Keratinocyte (primary cell): ENCODE results near the gene PER1.

ENCODE experiments used
- EZH2 ChIP-seq: IDR thresholded peaks from one replicate; pipeline ENCODE4 v1.6.1; 2012; ENCODE audit warnings: inconsistent platforms, mild to moderate bottlenecking, low read length, moderate library complexity
- TF ChIP-seq, protein P1 (sequence below), 3 experiments: IDR thresholded peaks in 1 of 3; conservative IDR thresholded peaks in 1 of 3; optimal IDR thresholded peaks in 1 of 3; 2 replicates in 2 of 3; 3 replicates in 1 of 3; pipeline versions ENCODE3 to v1.5.1; 2011; ENCODE audit warnings: low read length in 3 of 3, mild to moderate bottlenecking in 3 of 3, moderate library complexity in 2 of 3, control low read depth in 1 of 3, inconsistent platforms in 1 of 3; ENCODE audit not compliant: insufficient read depth in 2 of 3; ENCODE audit errors: extremely low read depth in 1 of 3

DNA sequence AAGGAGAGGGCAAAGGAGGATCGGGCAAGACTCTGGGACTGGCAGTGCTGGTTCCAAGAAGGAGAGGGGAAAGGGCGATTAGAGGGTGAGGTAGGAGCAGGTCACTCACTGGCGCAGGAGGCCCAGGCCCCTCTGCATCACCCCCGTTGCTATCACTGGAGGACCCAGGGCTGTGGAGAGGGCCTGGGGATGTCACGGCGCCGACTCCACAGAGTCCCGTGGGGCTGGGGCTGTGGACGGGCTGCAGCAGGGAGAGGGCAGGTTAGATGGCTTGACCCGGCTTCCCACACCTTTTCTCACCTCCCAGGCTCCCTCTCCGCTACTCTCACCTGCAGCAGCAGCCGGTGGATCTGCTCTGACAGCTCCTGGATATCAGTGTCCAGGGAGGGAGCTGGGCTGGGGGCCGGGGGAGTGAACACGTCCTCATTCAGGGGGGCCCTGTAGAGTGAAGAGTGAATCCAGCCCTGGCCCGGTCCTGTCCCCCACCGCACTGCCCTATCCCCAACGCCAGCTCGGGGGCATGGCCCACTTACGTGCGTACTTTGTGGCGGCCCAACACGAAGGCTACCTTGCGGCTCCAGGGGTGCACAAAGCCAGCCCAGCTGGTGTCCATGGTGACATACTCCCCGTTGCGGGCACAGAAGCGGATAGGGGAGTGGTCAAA lies 4.9 kb downstream of the PER1 start:
- TF ChIP-seq, protein P1, sequence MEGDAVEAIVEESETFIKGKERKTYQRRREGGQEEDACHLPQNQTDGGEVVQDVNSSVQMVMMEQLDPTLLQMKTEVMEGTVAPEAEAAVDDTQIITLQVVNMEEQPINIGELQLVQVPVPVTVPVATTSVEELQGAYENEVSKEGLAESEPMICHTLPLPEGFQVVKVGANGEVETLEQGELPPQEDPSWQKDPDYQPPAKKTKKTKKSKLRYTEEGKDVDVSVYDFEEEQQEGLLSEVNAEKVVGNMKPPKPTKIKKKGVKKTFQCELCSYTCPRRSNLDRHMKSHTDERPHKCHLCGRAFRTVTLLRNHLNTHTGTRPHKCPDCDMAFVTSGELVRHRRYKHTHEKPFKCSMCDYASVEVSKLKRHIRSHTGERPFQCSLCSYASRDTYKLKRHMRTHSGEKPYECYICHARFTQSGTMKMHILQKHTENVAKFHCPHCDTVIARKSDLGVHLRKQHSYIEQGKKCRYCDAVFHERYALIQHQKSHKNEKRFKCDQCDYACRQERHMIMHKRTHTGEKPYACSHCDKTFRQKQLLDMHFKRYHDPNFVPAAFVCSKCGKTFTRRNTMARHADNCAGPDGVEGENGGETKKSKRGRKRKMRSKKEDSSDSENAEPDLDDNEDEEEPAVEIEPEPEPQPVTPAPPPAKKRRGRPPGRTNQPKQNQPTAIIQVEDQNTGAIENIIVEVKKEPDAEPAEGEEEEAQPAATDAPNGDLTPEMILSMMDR (optimal IDR thresholded peaks at IDR 0.05 in 1 of 3, IDR thresholded peaks at IDR 0.05 in 1 of 3, conservative IDR thresholded peaks at IDR 0.05 in 1 of 3; ENCODE audit: extremely low read depth in 1 of 3, insufficient read depth in 2 of 3, low read length in 3 of 3), result no peak
- TF ChIP-seq EZH2, result no peak
